Aorta (tissue), 5 donors: ENCODE data around the gene PSMG1. TPM values are rescaled to one million over a fixed set of nuclear protein-coding genes. Genes with fewer than 3 reads are reported as not detected.

Source experiments
- ATAC-seq: fragments of 200-7000 bp; cut with Tn5 transposase; one replicate; pipeline ENCODE4 v1.9.1; 2022; ENCODE audit warnings: moderate library complexity; ENCODE audit not compliant: low FRiP score
- DNase-seq, 2 donors: peaks; one replicate each; pipeline ENCODE4 v3.0.0-alpha.2; 2020
- H3K27ac ChIP-seq, 2 donors: one replicate each; pipeline ENCODE4 v1.5.1; 2013; ENCODE audit warnings: low read length in 2 of 2, mild to moderate bottlenecking in 2 of 2, moderate library complexity in 2 of 2, control low read depth in 1 of 2, inconsistent platforms in 1 of 2, low read depth in 1 of 2
- H3K27me3 ChIP-seq, 2 donors: one replicate each; pipeline ENCODE4 v1.6.1; 2013; ENCODE audit warnings: control low read depth in 1 of 2, low read length in 1 of 2, mild to moderate bottlenecking in 1 of 2, moderate library complexity in 1 of 2; ENCODE audit not compliant: insufficient read depth in 2 of 2, control insufficient read depth in 1 of 2
- H3K36me3 ChIP-seq, 2 donors: one replicate each; pipeline ENCODE4 v1.6.1; 2013; ENCODE audit warnings: control low read depth in 1 of 2, low read length in 1 of 2, mild to moderate bottlenecking in 1 of 2; ENCODE audit not compliant: insufficient read depth in 2 of 2, control insufficient read depth in 1 of 2
- H3K4me1 ChIP-seq, 2 donors: one replicate each; pipeline ENCODE4 v1.6.1; 2013; ENCODE audit warnings: low read length in 2 of 2, control low read depth in 1 of 2, mild to moderate bottlenecking in 1 of 2, moderate library complexity in 1 of 2; ENCODE audit not compliant: insufficient read depth in 2 of 2, control insufficient read depth in 1 of 2
- H3K4me3 ChIP-seq, 2 donors: one replicate each; pipeline ENCODE4 v1.5.1; 2013; ENCODE audit warnings: low read length in 2 of 2, control low read depth in 1 of 2, mild to moderate bottlenecking in 1 of 2
- H3K9me3 ChIP-seq: one replicate; pipeline ENCODE4 v1.6.1; 2013; ENCODE audit warnings: mild to moderate bottlenecking, low read length; ENCODE audit not compliant: control insufficient read depth
- WGBS, 2 donors: extraction: QIAGEN DNeasy Blood & Tissue Kit; methylation state at CpG; one replicate each; pipeline ENCODE4 v1.1.7; 2013; 5-methylcytosine and 5-hydroxymethylcytosine counted together
- intact Hi-C, 2 donors: fragments of 100-400 bp; cut with DNase I; formaldehyde crosslinking; loops; one replicate each; pipeline versions ENCODE4 v1.14.2 to v1.15.0; 2022
- polyA plus RNA-seq, 2 donors: library from polyadenylated mRNA; stranded (reverse); fragments of 200-250 nt; gene quantifications; one replicate each; pipeline ENCODE4 v1.2.3, GENCODE V29; 2013
- total RNA-seq, 2 donors: library from RNA; stranded (reverse); fragmentation: NEBNext Ultra II Directional; extraction: Animal tissue kit (Norgen Biotek cat#: 25700); gene quantifications; one replicate each; pipeline ENCODE4 v1.2.1, GENCODE V29; 2021
- donor health status: healthy with polysubstance abuse.
- donor health status: Bipolar disorder and iron deficiency.
- donor health status: DM: no; HTN: no; CAD: no.
- donor health status: DM: no; HTN: no; CAD: no.
- donor health status: DM: yes; HTN: yes; CAD: no.

The PSMG1 gene
- total and polyA plus RNA-seq, 4 donors, result 23.0 to 65.6 (median 32.2) TPM

DNA sequence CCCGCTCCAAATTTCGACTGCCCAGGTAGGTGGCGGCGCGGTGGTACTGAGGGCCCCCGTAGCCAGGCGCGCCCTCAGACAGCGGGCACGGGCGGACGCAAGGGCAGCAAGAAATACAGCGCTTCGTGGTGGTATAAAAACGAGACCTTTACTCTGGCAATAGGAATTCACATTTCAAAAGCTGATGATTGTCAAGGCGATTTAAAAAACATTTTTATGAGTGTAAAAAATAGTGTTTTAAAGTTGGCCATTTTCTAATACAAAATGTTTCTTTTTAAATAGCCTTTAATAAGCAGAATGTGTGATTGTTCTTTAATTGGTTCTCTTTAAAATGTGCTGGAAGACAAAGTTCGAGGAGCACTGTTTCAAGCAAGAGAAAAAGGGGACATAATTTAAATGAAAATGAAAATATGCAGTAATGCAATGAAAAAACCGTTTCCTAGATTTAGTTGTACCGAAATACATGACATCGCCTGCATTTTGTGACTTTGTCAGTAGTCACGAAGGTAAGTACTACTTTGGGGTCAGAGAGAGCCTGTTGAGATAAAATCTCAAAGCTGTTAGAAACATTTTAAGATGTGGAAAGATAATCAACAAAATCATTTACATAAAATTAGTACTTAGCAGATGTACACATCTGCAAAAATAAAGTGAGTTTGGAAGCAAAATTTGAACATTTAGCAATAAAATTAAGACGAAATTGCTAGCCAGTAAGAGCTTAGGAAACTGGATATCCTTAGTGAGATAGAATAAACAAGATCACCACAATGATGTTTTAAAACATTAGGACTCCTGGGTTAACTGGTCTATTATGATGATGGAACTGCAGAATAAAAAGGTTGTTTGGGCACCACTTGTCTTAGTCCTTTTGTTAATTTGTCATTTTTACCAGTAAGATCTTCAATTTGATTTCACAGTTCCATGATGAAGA is 1.1 kb upstream of the PSMG1 start:
- H3K4me1 ChIP-seq, result peaks cover 2 to 6% of the 10 kb centered on the region in 2 donors
- no peaks in the 10 kb centered on the region for H3K36me3 ChIP-seq
- H3K27me3 ChIP-seq, result no peaks in the 10 kb centered on the region
- peak overlapping the region; percentile 36 to 87 for H3K27ac ChIP-seq
- H3K9me3 ChIP-seq, result no peaks in the 10 kb centered on the region
- ATAC-seq, result no peak
- intact Hi-C loops, result no loop called here
- WGBS, 2 donors, result 3 to 5% methylated on average over 22 of the region's 22 CpGs
- peak overlapping the region; percentile 45 to 88 for H3K4me3 ChIP-seq
- no peak for DNase-seq

DNA sequence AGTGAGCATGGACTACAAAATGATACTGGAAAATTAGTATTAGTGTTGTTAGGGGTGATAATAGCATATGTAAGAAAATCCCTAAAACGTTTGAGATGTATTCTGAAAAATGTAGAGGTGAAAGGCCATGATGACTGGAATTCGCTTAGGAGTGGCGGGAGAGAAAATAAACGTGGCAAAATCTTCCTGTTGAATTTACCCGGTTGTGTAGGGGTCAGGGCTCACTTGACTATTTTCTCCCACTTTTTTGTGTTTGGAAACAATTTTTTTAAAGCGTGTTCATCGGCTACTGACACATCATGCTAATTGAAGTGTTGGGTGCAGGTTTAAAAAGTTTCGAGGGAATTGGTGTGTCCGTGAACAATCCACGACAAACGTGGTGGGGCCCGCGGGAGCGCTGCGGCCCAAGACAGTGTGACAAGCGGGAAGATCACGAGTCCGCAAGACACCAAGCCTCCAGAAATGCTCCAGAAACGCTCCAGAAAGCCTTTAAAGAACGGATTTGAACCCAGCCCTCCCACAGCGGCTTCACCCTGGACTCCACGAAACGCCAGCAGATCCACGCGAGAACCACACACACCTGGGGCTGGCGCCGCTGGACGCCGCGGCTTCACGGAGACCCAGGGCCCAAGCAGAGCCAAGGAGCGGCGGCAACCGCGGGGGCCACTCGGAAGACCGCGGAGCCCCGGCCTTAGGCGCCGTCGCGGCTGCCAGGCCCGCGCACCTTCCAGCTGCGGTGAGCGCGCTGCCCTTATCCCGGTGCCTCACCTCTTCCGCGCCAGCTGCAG is 573 bp downstream of the PSMG1 start:
- Histone ChIP-seq H3K27ac (peak overlapping the region in 1 of 2 donors; percentile 26), H3K36me3 (no peaks in the 10 kb centered on the region), H3K4me1 (peaks cover 2 to 6% of the 10 kb centered on the region in 2 donors), H3K4me3 (peak overlapping the region; percentile 51 to 88), H3K9me3 (no peaks in the 10 kb centered on the region), H3K27me3 (no peaks in the 10 kb centered on the region)
- DNase-seq, result no peak
- 1 to 2% methylated on average over 48 to 51 of the region's 51 CpGs for WGBS, 2 donors
- peak; percentile 55 for ATAC-seq
- intact Hi-C loops, result no loop called here

DNA sequence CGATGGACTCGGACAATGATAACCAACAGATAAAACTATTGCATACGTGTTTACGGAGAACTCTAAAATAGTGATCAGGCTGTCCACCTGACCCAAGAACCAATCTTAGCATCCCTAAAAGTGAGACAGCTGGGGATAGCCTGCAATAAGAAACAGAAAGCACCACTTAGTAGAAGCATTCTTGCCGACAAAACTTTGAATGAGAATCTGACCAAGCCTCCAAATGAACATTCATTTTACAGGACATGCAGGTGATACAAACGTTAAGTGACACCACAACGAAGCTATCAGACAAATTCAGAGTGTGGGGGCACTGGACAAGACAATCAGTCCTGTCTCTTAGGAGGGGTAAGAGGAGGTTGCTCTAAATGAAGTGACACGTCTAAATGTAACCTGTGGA is 1.2 kb downstream of the PSMG1 start:
- H3K36me3 ChIP-seq, result no peaks in the 10 kb centered on the region
- H3K4me1 ChIP-seq, result peaks cover 2 to 6% of the 10 kb centered on the region in 2 donors
- no peak for ATAC-seq
- no peak overlapping the region for H3K27ac ChIP-seq
- 48 to 53% methylated on average over 8 of the region's 8 CpGs for WGBS, 2 donors
- no peaks in the 10 kb centered on the region for H3K27me3 ChIP-seq
- H3K4me3 ChIP-seq, result peak overlapping the region; percentile 51 to 88
- intact Hi-C loops, result no loop called here
- no peak for DNase-seq
- H3K9me3 ChIP-seq, result no peaks in the 10 kb centered on the region

DNA sequence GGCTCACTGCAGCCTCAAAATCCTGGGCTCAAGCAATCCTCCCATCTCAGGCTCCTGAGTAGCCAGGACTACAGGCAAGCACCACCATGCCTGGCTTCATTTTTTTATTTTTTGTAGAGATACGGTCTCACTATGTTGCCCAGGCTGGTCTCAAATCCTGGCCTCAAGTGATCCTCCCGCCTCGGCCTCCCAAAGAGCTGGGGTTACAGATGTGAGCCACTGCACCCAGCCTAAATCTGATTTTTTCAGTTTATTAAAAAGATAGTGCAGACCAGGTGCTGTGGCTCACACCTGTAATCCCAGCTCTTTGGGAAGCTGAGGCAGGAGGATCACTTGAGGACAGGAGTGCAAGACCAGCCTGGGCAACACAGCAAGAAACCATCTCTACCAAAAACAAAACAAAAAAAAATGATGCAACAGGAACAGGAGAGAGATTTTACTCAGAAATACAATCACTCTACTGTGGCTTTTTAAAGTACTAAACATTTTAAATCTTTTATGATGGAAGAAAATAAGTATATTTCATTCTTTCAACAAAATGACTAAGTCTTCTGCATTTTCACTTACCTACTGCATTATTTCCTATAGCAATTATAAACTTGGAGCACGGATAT is 1.9 kb downstream of the PSMG1 start:
- Histone ChIP-seq H3K27me3 (no peaks in the 10 kb centered on the region), H3K4me3 (no peak overlapping the region), H3K4me1 (peaks cover 2 to 6% of the 10 kb centered on the region in 2 donors), H3K9me3 (no peaks in the 10 kb centered on the region), H3K36me3 (no peaks in the 10 kb centered on the region), H3K27ac (no peak overlapping the region)
- ATAC-seq, result no peak
- 79 to 83% methylated on average over 4 of the region's 4 CpGs for WGBS, 2 donors
- intact Hi-C loops, result no loop called here
- DNase-seq, result no peak

DNA sequence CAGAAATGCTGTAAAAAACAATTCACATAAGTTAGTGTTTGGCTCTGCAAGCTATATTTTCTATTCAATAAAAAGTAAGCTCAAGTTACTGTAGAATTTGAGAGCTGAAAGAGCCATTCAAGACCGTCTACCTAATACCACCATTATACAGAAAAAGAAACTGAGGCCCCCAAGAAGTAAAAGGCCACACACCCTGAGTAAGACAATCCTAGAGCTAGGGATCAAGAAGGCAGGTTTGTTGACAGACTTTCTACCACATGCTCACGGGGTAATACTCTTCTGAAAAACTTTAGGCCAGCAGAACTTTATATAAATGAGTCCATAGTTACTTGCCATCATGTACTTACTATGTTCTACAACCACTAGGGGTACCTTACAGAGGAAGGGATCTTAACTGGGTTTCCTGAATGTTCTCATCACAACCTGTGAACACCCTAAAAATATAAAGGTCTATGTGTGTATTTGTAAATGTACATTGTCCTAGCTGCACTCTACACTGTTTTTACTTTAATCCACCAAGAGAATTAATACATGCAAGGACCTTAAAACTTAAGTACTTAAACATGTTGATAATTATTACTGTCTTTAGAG is 2.7 kb downstream of the PSMG1 start:
- Histone ChIP-seq H3K4me3 (no peak overlapping the region), H3K9me3 (no peaks in the 10 kb centered on the region), H3K4me1 (peaks cover 2 to 6% of the 10 kb centered on the region in 2 donors), H3K27me3 (no peaks in the 10 kb centered on the region), H3K27ac (no peak overlapping the region), H3K36me3 (peaks cover 0 to 2% of the 10 kb centered on the region in 2 donors)
- ATAC-seq (no peak), DNase-seq (no peak)
- WGBS, 2 donors, result 91 to 96% methylated on average over 2 of the region's 2 CpGs
- intact Hi-C loops, result no loop called here

DNA sequence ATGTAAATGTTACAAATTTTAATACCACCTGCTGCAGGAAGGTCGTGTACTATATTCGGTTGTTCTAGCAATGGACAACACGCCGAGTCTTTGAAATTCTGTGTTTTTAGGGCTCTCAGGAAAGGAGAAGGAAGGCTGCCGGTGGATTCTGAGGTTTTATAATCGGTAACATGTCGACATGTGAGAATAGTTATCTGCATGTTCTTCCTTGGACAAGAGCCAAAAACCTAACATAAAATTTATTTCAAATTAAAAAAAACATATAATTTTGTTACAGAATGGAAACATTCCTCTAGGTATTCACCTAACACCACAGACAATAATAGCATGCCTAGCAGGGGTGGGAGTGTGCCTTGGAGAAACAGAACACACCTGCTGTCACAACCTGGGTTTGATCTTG is 4.8 kb downstream of the PSMG1 start:
- Histone ChIP-seq H3K27ac (no peak overlapping the region), H3K9me3 (no peaks in the 10 kb centered on the region), H3K36me3 (peaks cover 0 to 4% of the 10 kb centered on the region in 2 donors), H3K4me3 (no peak overlapping the region), H3K4me1 (peaks cover 2 to 6% of the 10 kb centered on the region in 2 donors), H3K27me3 (no peaks in the 10 kb centered on the region)
- DNase-seq (no peak), ATAC-seq (no peak)
- intact Hi-C loops, result no loop called here
- 88% methylated on average over 7 of the region's 7 CpGs for WGBS, 2 donors

DNA sequence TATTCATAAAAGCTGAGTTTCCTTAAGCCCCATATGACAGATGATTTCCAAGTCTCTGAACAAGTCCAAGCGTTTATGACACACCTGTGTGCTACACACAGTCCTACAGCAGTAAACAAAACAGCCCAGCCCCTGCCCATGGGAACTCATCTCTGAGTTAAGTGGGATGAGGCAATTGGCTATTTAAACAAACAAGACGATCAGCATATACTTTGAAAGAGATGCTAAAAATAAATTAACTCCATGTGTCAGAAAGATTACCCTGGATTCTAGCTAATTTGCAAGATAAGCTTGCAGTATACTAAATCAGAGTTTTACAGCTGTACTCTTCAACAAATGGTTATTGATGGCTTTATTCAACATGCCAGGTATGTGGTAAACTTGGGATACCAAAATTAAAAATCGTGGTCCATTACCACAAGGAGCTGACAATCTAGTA is 7.0 kb downstream of the PSMG1 start:
- Histone ChIP-seq H3K27me3 (no peaks in the 10 kb centered on the region), H3K4me1 (peaks cover 0 to 3% of the 10 kb centered on the region in 2 donors), H3K4me3 (no peak overlapping the region), H3K9me3 (no peaks in the 10 kb centered on the region), H3K27ac (no peak overlapping the region), H3K36me3 (peaks cover 0 to 6% of the 10 kb centered on the region in 2 donors)
- DNase-seq, result no peak
- WGBS, 2 donors, result 32 to 40% methylated on average over 3 of the region's 3 CpGs
- intact Hi-C loops, result no loop called here
- no peak for ATAC-seq

DNA sequence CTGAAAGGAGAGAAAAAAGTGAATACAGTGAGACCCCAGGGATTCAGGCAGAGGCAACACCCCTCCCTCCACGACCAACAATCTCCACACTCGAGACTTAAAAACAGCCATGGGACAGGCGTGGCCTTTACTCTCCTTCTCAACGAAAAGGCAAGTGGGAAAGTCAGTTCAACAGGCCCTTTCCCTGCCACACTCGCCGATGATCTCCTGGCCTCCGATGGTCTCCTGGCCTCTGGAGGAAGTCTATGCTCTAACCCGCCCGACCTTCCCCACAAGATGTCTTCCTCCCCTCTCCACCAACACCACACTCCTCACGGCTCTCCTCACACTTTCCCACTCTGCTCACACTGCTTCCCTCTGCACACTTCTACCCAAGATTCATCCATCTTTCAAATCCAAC is 7.6 kb downstream of the PSMG1 start:
- H3K4me1 ChIP-seq, result no peaks in the 10 kb centered on the region
- no peak overlapping the region for H3K27ac ChIP-seq
- DNase-seq, result no peak
- no peaks in the 10 kb centered on the region for H3K9me3 ChIP-seq
- intact Hi-C loops, result no loop called here
- peaks cover 0 to 10% of the 10 kb centered on the region in 2 donors for H3K36me3 ChIP-seq
- WGBS, 2 donors, result 74 to 75% methylated on average over 10 of the region's 10 CpGs
- ATAC-seq, result no peak
- H3K4me3 ChIP-seq, result no peak overlapping the region
- no peaks in the 10 kb centered on the region for H3K27me3 ChIP-seq
